ENCODE results near the gene HOXB8. TPM values are rescaled to one million over a fixed set of nuclear protein-coding genes. Genes with fewer than 3 reads are reported as not detected.

The HOXB8 gene
- total and polyA plus RNA-seq, 2 experiments from 2014 or later = not detected

- TF ChIP-seq ZNF462 (CRISPR knock-in tag; IDR thresholded peaks at IDR 0.05) (no peak), STAT1 (IDR thresholded peaks at IDR 0.05; ENCODE audit: unreplicated experiment) (no peak), NANOG (IDR thresholded peaks at IDR 0.05; ENCODE audit: borderline replicate concordance) (no peak), ZNF114 (CRISPR knock-in tag; IDR thresholded peaks at IDR 0.05) (no peak), ETS1 (IDR thresholded peaks at IDR 0.05) (no peak)
Observed at GRCh38 chr17:48620461-48621139, 5.5 kb upstream of the HOXB8 start (continued).

- Mint-ChIP-seq H3K27me3 (ENCODE audit: insufficient read depth, low read depth, poor library complexity) (peaks cover 99% of the 10 kb centered on the region), H3K27ac (no peak overlapping the region), H3K4me3 (peak overlapping the region; percentile 47; the same call in 2 of the 3 replicates), H3K9me3 (peaks cover 9% of the 10 kb centered on the region; the same call in 2 of the 3 replicates), H3K4me1 (peaks cover 18% of the 10 kb centered on the region), H3K36me3 (ENCODE audit: low read depth) (peaks cover 3% of the 10 kb centered on the region; the same call in 2 of the 3 replicates)
- peaks cover 48% of the 10 kb centered on the region for H3F3A ChIP-seq (replicated peaks; ENCODE audit: low read depth)
- ATAC-seq (peak; percentile 9; the same call in 2 of the 3 replicates), DNase-seq (ENCODE audit: low spot score) (peak; percentile 53)
- H3K27me3 ChIP-seq (ENCODE audit: insufficient read depth) = peaks cover 100% of the 10 kb centered on the region
- 0 out of 2 replicates have a peak overlapping the region, but pooled peaks have one; percentile 52 for H2AFZ ChIP-seq
- H3K4me2 ChIP-seq = peak overlapping the region; percentile 69
- H3K9me2 ChIP-seq (ENCODE audit: insufficient read depth) = no peaks in the 10 kb centered on the region
- H3K27ac ChIP-seq (ENCODE audit: low read depth) = no peak overlapping the region
- H4K20me1 ChIP-seq (replicated peaks; ENCODE audit: insufficient read depth) = peaks cover 64% of the 10 kb centered on the region
- H3K4me3 ChIP-seq = peak overlapping the region; percentile 33; the same call in 1 of the 2 replicates
- peaks cover 30% of the 10 kb centered on the region for H3K4me1 ChIP-seq (ENCODE audit: insufficient read depth)
- TF ChIP-seq EZH2 (IDR thresholded peaks at IDR 0.05; ENCODE audit: low read depth, unreplicated experiment) (peak; percentile 97), ZNF114 (CRISPR knock-in tag; IDR thresholded peaks at IDR 0.05) (no peak)
- H3K36me3 ChIP-seq (ENCODE audit: insufficient read depth) = no peaks in the 10 kb centered on the region
- no peaks in the 10 kb centered on the region for H3K79me2 ChIP-seq (replicated peaks; ENCODE audit: insufficient read depth)
Observed at GRCh38 chr17:48619826-48620449, 4.8 kb upstream of the HOXB8 start.
